Tibial artery (tissue), 4 donors: ENCODE results near the gene KRTAP5-7.

Source experiments
- DNase-seq, 2 donors: peaks; one replicate each; pipeline ENCODE4 v3.0.0-alpha.2; 2019
- H3K27ac ChIP-seq, 2 donors: fragments of 200-600 bp; sonication (generic) in 1 of 2; 1 replicate in 1 of 2; 2 replicates in 1 of 2; pipeline ENCODE4 v1.5.1; 2018 to 2019; ENCODE audit warnings: mild to moderate bottlenecking in 1 of 2
- H3K27me3 ChIP-seq, 2 donors: fragments of 200-600 bp; sonication (generic) in 1 of 2; one replicate each; pipeline versions ENCODE4 v1.5.1 to v1.6.0; 2016 to 2019
- H3K36me3 ChIP-seq, 3 donors: fragments of 200-600 bp; sonication (generic) in 2 of 3; one replicate each; pipeline ENCODE4 v1.5.1; 2016 to 2019; ENCODE audit warnings: mild to moderate bottlenecking in 2 of 3
- H3K4me1 ChIP-seq, 4 donors: fragments of 200-600 bp; sonication (generic) in 2 of 4; 1 replicate in 3 of 4; 2 replicates in 1 of 4; pipeline ENCODE4 v1.5.1; 2016 to 2019
- H3K4me3 ChIP-seq, 2 donors: fragments of 200-600 bp; sonication (generic) in 1 of 2; 1 replicate in 1 of 2; 2 replicates in 1 of 2; pipeline ENCODE4 v1.5.1; 2018 to 2019; ENCODE audit warnings: mild to moderate bottlenecking in 2 of 2
- H3K9me3 ChIP-seq, 3 donors: fragments of 200-600 bp; sonication (generic) in 1 of 3; one replicate each; pipeline ENCODE4 v1.5.1; 2016 to 2019
- intact Hi-C: fragments of 100-400 bp; cut with DNase I; formaldehyde crosslinking; loops from one replicate; pipeline ENCODE4 v1.15.0; 2023; ENCODE audit warnings: low total_unique reads
- TF ChIP-seq, protein P1 (sequence below), 2 experiments: fragments of 200-600 bp in 1 of 2; fragments of 450-650 bp in 1 of 2; IDR thresholded peaks; one replicate each; pipeline ENCODE4 v1.5.1; 2017 to 2019; ENCODE audit warnings: antibody characterized with exemption in 2 of 2, mild to moderate bottlenecking in 1 of 2, moderate library complexity in 1 of 2

The KRTAP5-7 gene

DNA sequence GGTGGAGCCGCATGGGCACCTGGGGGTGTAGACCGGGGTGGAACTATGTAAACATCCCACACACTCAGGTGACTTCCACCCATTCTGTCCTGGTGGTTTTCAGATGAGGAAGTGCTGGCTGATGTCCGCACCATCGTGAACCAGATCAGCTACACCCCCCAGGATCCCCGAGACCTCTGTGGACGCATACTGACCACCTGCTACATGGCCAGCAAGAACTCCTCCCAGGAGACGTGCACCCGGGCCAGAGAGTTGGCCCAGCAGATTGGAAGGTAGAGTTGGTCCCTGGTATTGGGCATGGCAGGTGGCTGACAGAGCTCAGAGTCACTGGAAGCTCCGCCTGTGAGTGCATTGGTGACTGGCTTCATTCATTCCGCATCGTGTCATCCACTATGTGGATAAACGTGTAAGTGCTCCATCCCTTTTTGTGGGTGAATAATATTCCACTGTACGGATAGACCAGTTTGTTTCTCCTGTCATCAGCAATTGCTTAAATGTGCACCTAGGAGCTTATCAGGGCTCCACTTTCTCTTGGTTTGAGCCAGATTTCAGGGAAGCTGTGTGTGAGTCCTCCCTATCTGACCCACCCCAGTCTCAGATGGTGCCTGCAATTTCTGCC is 44.2 kb upstream of the KRTAP5-7 start:
- DNase-seq, result no peak

DNA sequence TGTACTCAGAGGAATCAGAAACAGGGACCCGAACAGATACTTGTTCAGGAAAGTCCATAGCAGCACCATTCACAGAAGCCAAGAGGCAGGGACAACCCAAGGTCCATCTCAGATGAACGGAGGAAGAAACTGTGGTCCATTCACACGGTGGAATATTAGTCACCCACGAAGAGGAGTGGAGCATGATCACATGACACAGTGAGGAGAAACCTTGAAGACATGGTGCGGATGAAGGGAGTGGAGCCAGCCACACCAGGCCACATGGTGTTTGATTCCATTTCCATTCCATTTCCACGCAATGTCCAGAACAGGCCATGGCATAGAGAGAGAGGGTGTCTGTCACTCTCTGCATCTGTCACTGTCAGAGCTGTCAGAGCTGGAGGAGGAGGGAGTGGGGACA is 43.4 kb upstream of the KRTAP5-7 start:
- Histone ChIP-seq H3K27me3 (no peaks in the 10 kb centered on the region), H3K36me3 (peaks cover 68 to 94% (median 81%) of the 10 kb centered on the region in 3 donors), H3K27ac (no peak overlapping the region), H3K9me3 (no peaks in the 10 kb centered on the region), H3K4me1 (no peaks in the 10 kb centered on the region), H3K4me3 (no peak overlapping the region)
- TF ChIP-seq, protein P1, sequence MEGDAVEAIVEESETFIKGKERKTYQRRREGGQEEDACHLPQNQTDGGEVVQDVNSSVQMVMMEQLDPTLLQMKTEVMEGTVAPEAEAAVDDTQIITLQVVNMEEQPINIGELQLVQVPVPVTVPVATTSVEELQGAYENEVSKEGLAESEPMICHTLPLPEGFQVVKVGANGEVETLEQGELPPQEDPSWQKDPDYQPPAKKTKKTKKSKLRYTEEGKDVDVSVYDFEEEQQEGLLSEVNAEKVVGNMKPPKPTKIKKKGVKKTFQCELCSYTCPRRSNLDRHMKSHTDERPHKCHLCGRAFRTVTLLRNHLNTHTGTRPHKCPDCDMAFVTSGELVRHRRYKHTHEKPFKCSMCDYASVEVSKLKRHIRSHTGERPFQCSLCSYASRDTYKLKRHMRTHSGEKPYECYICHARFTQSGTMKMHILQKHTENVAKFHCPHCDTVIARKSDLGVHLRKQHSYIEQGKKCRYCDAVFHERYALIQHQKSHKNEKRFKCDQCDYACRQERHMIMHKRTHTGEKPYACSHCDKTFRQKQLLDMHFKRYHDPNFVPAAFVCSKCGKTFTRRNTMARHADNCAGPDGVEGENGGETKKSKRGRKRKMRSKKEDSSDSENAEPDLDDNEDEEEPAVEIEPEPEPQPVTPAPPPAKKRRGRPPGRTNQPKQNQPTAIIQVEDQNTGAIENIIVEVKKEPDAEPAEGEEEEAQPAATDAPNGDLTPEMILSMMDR (IDR thresholded peaks at IDR 0.05), result no peak
- DNase-seq, result peak in 1 of 2 donors; percentile 17
- intact Hi-C loops, result no loop called here

More for the DNA sequence above, 44.2 kb upstream of the KRTAP5-7 start:
- TF ChIP-seq, protein P1 (IDR thresholded peaks at IDR 0.05), result no peak
- Histone ChIP-seq H3K4me3 (no peak overlapping the region), H3K27ac (no peak overlapping the region), H3K36me3 (peaks cover 73 to 94% (median 83%) of the 10 kb centered on the region in 3 donors), H3K27me3 (no peaks in the 10 kb centered on the region), H3K4me1 (no peaks in the 10 kb centered on the region), H3K9me3 (no peaks in the 10 kb centered on the region)
- intact Hi-C loops, result no loop called here

DNA sequence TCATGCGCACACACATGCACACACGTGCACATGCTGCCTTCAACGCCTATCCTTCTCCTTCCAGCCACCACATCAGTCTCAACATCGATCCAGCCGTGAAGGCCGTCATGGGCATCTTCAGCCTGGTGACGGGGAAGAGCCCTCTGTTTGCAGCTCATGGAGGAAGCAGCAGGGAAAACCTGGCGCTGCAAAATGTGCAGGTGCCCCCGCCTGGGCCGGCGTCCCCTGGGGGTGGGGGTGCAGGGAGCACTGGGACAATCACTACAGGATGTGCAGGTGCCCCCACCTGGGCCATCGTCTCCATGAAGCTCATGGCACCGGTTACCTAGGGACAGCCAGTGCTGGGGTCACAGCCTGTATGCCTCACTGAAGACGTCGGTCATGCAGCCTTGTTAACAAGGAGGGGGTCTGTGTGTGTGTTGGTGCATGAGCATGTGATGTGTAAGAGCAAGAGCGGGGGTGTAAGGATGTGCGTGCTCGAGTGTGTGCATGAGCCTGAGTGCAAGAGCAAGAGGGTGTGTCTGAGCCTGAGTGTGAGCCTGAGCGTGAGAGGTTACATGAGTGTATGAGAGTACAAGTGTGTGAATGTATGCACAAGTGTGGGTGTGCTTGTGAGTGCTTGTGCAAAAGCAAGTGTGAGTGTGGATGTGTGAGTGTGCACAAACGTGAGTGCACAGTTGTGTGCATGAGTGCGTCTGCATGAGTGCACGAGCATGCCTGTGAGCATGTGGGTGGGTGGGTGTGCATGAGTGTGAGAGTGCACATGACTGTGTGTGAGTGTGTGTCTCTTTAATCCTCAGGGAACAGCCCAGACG is 42.6 kb upstream of the KRTAP5-7 start:
- Histone ChIP-seq H3K27ac (no peak overlapping the region), H3K9me3 (no peaks in the 10 kb centered on the region), H3K4me3 (no peak overlapping the region), H3K36me3 (peaks cover 61 to 94% (median 86%) of the 10 kb centered on the region in 3 donors), H3K27me3 (no peaks in the 10 kb centered on the region), H3K4me1 (no peaks in the 10 kb centered on the region)
- DNase-seq, result peak in 1 of 2 donors; percentile 49
- TF ChIP-seq, protein P1 (IDR thresholded peaks at IDR 0.05), result no peak
- intact Hi-C loops, result no loop called here

DNA sequence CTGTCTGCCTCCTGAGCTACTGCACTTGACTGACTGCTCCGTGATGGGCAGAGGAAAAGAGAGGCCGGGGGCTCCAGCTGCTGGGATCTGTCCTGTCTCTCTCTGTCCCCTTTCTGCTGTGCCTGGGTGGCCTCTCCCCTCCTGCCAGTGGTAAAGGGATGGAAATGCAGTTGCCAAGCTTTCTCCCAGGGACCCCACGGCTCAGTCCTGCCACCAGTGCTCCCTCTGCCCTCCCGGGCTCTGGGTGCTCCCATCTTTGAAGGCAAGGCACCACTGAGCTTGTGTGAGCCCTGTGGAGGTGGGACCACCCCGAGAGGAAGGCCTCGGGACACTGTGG is 42.0 kb upstream of the KRTAP5-7 start:
- no peak overlapping the region for H3K27ac ChIP-seq
- TF ChIP-seq, protein P1 (IDR thresholded peaks at IDR 0.05), result no peak
- H3K36me3 ChIP-seq, result peaks cover 60 to 94% (median 86%) of the 10 kb centered on the region in 3 donors
- no peak for DNase-seq
- H3K27me3 ChIP-seq, result no peaks in the 10 kb centered on the region
- intact Hi-C loops, result no loop called here
- H3K4me1 ChIP-seq, result no peaks in the 10 kb centered on the region
- H3K4me3 ChIP-seq, result no peak overlapping the region
- no peaks in the 10 kb centered on the region for H3K9me3 ChIP-seq

DNA sequence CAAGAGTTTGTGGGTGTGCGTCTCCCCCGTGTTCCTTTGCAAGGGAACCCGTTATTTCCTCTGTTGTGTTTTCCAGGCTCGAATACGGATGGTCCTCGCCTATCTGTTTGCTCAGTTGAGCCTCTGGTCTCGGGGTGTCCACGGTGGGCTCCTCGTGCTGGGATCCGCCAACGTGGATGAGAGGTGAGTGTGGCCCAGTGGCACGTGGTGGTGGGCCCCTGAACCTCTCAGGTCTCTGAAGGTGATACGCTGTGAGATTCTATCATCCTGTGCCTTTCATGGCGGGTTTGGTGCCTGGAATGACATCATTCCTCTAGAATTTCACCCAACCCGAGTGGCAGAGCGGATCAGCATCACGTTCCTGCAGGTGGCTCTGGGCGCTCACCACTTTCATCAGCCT is 41.6 kb upstream of the KRTAP5-7 start:
- H3K27ac ChIP-seq, result no peak overlapping the region
- TF ChIP-seq, protein P1 (IDR thresholded peaks at IDR 0.05), result no peak
- intact Hi-C loops, result no loop called here
- peaks cover 60 to 94% (median 86%) of the 10 kb centered on the region in 3 donors for H3K36me3 ChIP-seq
- no peaks in the 10 kb centered on the region for H3K4me1 ChIP-seq
- H3K9me3 ChIP-seq, result no peaks in the 10 kb centered on the region
- DNase-seq, result no peak
- no peaks in the 10 kb centered on the region for H3K27me3 ChIP-seq
- no peak overlapping the region for H3K4me3 ChIP-seq
